Fibroblast of skin of left biceps (primary cell): ENCODE results near the gene CTNNA2.
A peak's percentile ranks its signal among the peaks of the same experiment; 100 is the strongest.
"Not testable (repeated sequence)": the region's sequence is repeated elsewhere in the genome, so short reads cannot be mapped to it uniquely, and the experiment has no call there.

Experiments used
- DNase-seq, 2 experiments: peaks; one replicate each; pipeline ENCODE4 v3.0.0-alpha.2; 2013; ENCODE audit warnings: low read depth in 2 of 2

CTNNA2 gene

DNA sequence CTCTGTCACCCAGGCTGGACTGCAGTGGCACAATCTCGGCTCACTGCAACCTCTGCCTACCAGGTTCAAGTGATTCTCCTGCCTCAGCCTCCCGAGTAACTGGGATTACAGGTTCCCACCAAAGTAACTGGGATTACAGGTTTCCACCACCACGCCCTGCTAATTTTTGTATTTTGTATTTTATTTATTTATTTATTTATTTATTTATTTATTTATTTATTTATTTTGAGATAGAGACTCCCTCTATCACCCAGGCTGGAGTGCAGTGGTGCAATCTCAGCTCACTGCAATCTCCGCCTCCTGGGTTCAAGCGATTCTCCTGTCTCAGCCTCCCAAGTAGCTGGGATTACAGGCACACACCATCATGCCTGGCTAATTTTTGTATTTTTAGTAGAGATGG, 633.9 kb downstream of the CTNNA2 start:
- not testable (repeated sequence) for DNase-seq

GRCh38 chr2:80147690-80148089, 634.8 kb downstream of the CTNNA2 start:
- no peak for DNase-seq

DNA sequence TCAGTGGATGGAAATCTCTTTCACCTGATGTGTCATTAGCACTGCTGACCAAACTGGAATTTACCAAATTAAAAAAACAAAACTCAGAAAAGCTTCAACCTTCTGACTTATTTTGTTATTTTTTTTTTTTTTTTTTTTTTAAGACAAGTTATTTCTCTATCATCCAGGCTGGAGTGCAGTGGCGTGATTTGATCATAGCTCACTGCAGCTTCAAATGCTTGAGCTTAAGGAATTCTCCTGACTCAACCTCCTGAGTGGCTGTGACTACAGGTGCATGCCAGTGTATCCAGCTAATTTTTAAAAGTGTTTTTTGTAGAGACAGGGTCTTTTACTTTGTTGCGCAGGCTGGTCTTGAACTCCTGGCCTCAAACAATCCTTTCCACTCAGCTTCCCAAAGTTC, 636.1 kb downstream of the CTNNA2 start:
- DNase-seq = no peak

GRCh38 chr2:80149991-80150390, 637.1 kb downstream of the CTNNA2 start:
- DNase-seq = no peak

GRCh38 chr2:80151248-80151647, 638.4 kb downstream of the CTNNA2 start:
- no peak for DNase-seq

GRCh38 chr2:80151651-80152050, 638.8 kb downstream of the CTNNA2 start:
- DNase-seq = no peak

DNA sequence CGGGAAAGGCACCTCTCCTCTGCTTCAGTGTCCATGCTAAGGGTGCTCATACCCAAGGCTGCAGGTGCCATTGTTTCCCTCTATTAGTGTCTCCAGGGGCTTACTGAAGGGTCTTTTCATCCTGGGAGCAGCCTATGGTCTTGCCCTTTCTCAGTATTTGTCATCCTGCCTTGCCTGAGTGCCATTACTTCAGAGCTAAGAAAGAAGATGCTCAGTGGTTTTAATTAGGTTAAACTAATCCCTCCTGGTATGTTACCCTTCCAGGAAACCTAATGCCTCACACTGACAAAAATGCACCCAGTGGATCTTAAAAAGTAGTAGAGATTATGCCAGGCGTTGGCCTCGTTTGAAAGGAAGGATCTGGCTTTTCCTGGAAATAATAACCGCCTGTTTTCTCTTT, 640.3 kb downstream of the CTNNA2 start:
- peak in 1 of 2 experiments; percentile 0 for DNase-seq

DNA sequence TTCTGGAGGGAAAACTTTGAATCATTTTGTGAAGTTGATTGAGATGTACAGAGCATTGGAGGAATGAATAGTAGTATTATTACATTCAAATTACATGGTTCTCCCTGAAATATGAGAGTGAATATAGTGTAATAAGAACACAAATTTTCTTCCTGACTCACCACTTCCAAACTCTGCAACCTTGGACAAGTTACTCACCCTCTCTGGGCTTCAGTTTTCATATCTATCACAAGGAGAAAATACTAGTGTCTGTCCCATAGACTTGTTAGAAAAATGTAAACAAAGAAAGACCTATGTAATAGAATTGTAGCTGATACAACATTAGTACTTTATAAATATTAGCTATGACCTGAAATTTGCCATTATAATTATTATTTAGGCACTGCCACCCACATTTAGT, 640.9 kb downstream of the CTNNA2 start:
- DNase-seq = no peak

- DNase-seq = no peak
Observed at GRCh38 chr2:80154231-80154915, 641.5 kb downstream of the CTNNA2 start.

- no peak for DNase-seq
Observed at GRCh38 chr2:80164375-80164774, 651.5 kb downstream of the CTNNA2 start.

DNA sequence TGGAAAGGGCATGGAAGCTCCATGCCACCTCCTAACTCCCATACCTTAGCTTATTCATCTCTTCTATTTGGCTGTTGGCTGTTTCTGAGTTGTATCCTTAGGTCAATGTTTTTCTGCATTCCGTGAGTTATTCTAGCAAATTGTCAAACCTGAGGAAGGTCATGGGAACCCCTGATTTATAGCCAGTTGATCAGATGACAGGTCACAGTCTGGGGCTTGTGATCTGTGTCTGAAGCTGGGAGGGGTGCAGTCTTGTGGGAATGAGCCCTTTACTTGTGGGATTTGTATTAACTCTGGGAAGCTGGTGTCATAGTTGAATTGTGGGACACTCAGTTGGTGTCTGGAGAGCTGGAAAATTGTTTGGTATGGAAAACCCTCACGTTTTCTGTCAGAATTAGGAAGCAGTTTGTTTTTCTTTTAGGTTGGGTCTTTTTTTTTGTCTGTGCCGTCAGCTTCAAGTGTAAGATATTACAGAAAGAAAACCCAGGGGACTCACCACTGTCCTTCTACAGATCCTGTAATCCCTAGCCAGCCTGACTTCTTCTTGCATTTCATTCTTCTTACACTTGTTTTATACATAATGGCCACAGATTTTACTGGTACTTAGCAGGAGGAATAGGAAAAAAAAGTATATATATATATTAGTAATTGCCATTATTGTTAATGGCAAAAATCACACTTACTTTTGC, 653.8 kb downstream of the CTNNA2 start:
- DNase-seq = no peak

- DNase-seq = no peak
Observed at GRCh38 chr2:80167284-80167808, 654.5 kb downstream of the CTNNA2 start.

- DNase-seq = no peak
Observed at GRCh38 chr2:80168037-80168436, 655.2 kb downstream of the CTNNA2 start.

DNA sequence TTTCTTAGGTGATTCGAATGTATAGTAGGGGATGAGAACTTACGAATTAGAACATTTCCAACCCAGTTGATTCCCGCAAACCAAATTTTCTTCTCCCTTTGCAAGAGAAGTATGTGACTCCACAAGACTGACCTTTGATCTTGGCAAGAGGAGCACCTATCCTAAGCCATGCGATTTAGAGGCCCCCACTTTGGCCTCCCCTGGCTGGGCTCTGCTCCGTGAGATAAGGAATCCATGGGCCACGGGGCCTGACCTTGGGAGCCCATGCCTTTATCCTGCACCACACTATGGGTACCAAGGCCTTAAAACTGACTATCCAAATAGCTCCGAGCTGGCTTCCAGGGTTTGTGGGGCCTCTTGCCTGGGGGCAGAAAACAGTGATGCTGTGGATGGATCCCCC, 656.0 kb downstream of the CTNNA2 start:
- no peak for DNase-seq

DNA sequence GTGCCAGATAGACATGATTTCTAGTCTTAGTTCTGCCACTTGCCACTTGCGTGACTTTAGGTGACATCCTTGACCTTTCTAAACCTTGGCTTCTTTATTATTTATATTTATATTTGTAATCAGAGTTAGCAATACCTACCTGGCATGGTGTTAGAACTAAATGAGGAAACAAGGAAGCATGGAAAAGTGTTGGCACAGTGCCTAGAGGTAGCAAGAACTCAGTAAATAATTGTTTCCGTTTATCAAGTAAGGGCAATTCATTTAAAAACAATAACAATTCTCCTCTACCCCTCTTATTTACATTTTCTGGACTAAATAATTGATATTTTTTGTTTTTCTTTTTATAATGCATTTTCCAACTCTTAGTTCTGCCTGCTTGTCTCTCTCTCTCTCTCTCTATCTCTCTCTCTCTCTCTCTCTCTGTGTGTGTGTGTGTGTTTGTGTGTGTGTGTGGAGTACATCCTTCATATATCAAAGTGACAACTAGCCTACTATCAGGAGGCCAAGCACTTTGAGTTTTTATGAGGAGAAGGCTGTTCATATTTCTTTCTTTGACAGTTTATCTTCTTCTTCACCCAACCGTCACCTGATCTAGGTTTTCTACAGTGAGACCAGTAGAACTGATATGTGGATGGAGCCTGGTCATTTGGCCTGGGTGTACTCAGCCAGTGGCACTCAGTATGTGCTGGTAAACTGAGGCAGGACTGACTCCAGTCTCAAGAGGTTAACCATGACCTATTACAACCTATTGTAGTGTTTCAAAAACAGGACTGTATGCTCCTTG, 657.2 kb downstream of the CTNNA2 start:
- DNase-seq = no peak

DNA sequence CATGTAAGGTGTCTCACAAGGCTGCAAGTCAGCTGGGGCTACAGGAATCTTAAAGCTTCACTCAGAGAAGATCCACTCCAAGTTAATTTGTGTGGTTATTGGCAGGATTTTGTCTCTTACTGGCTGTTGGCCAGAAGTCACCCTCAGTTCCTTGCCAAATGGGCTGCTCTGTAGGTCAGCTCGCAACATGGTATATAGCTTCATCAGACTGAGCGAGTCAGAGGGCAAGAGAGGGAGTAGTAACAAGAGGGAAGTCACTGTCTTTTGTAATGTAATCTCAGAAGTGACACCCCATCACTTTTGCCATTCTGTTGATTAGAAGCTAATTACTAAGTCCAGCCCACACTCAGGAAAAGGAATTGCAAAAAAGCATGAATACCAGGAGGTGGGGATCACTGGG, 672.2 kb downstream of the CTNNA2 start:
- no peak for DNase-seq

DNA sequence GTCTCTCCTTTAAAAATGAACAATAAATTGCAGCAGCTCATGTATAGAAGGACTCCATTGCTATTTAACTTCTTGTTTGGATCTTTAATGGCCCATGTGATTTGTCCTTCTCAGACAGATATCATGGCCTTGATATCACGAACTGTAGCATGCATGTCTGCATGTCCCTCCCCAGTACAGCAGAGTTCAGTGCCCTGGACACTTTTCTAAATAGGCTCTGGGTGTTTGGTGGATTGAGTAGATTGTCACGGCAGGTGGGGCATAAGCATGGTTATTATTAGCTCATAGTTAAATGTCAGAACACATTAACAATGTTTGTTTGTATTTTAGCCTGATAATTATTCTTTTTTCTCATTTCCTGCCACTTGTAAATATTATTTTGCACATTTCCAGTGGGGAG, 673.4 kb downstream of the CTNNA2 start:
- no peak for DNase-seq

DNA sequence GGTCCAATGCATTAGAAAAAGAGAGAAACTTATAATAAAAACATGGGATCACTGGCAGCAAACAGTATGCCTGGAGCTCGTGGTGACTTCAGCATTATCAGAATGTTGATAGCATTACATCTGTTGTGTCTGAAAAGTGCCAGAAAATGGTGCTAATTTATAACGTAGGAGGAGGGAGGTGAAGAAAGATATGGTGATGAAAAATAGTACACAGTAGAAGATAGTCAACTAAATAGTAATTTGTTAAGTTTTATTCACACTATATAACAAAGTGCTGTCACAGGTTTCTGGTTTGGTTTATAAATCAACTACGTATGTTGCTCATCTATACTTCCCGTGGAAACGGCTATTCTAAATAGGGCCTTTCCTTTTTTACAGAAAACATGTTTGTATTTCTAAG, 674.3 kb downstream of the CTNNA2 start:
- no peak for DNase-seq

DNA sequence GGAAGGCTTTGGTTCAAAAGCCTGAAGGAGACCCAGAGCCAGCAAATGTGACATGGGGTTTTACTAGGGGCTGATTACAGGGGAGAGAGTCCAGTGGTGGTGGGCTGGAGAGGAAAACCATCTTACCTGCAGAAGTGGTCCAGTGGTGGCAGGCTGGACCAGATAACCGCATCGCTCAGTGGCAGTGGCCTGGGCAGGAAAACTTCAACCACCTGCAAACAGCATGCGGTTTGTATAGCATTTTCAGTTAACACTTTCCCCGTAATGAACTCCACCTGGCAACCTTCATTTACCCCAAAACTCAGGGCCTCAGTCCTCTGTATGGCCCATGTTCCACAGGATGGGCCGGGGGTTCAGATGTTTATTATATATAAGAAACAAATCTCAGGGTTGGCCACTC, 677.3 kb downstream of the CTNNA2 start:
- DNase-seq = no peak

DNA sequence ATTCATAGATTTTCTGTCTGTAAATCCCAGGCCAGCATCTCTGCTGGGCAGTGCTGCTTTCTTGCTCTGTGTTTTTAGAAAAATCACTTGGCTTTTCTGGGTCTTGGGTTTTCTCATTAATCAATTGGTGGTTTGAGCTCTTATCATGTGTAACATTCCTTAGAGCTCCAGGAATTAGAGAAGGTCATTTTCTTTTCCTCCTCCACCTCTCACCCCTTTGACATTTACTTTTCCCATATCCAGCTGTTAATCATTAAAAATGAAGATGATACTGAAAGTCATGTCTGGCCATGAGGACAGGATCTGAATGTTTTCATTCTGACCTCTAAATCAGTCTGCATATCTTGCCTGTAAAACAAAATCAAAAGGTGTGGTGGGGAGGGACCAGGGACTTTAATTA, 680.7 kb downstream of the CTNNA2 start:
- DNase-seq = no peak

GRCh38 chr2:80195034-80195433, 682.2 kb downstream of the CTNNA2 start:
- no peak for DNase-seq

GRCh38 chr2:80198042-80198441, 685.2 kb downstream of the CTNNA2 start:
- DNase-seq = no peak

GRCh38 chr2:80199504-80199903, 686.7 kb downstream of the CTNNA2 start:
- DNase-seq = no peak
